ENCODE results near the gene POLR3B. TPM values are rescaled to one million over a fixed set of nuclear protein-coding genes. Genes with fewer than 3 reads are reported as not detected.

Gene POLR3B
- total and polyA plus RNA-seq, 9 of the 15 experiments (the other 6 are each of a cell fraction or from before 2014, with no cell fraction given) = 7.6 to 17.9 (median 14.4) TPM

DNA sequence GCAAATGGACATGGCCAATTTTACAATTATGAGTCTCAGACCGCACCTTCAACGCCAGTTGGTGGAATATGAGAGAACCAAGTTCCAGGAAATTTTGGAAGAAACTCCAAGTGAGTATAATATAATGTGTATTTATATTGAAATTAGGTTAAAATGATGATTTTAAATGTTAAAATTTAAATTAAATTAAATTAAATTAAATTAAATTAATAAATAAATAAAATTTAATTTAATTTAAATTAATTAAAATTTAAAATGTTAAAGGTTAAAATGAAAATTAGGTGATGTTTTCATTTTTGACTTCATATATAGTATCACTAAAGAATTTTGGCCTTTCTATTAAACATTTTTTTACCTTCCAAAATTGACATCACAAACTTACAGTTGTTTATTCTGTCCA lies 34.0 kb upstream of the POLR3B start:
- Histone ChIP-seq H3K9ac (ENCODE audit: insufficient read depth in 1 of 2, low read depth in 2 of 2, low read length in 2 of 2) (no peak overlapping the region), H3K27ac (ENCODE audit: extremely low read depth, low read depth, low read length) (no peak overlapping the region), H3K4me1 (replicated peaks in 1 of 2; ENCODE audit: control insufficient read depth in 2 of 2, insufficient read depth in 2 of 2, low read length in 2 of 2) (no peaks in the 10 kb centered on the region), H4K20me1 (replicated peaks; ENCODE audit: control insufficient read depth, insufficient read depth, low read length) (no peaks in the 10 kb centered on the region), H3K36me3 (ENCODE audit: control insufficient read depth, insufficient read depth, low read length) (no peaks in the 10 kb centered on the region), H3K9me3 (replicated peaks; ENCODE audit: control insufficient read depth, insufficient read depth, low read depth, low read length) (no peaks in the 10 kb centered on the region), H3K4me2 (ENCODE audit: insufficient read depth, low read length) (no peak overlapping the region), H3K27me3 (ENCODE audit: control insufficient read depth in 2 of 2, insufficient read depth in 2 of 2, low read length in 2 of 2) (peaks cover 2 to 5% of the 10 kb centered on the region in 2 experiments; a peak in 1 of 5 replicates), H3K9me1 (ENCODE audit: control insufficient read depth, insufficient read depth, low read length) (no peaks in the 10 kb centered on the region), H3K4me3 (no peak overlapping the region), H2AFZ (ENCODE audit: low read depth, low read length) (no peak overlapping the region), H3K79me2 (ENCODE audit: control insufficient read depth, insufficient read depth, low read length) (no peaks in the 10 kb centered on the region)
- TF ChIP-seq HOXB6 (CRISPR knock-in tag; IDR thresholded peaks at IDR 0.05; ENCODE audit: borderline replicate concordance) (no peak), CC2D1A (IDR thresholded peaks at IDR 0.05) (no peak), CAMTA2 (CRISPR knock-in tag; conservative IDR thresholded peaks at IDR 0.05) (no peak), RUNX1 (IDR thresholded peaks at IDR 0.05; ENCODE audit: low read depth) (no peak), WHSC1 (IDR thresholded peaks at IDR 0.05; ENCODE audit: low read length) (no peak), CBFA2T3 (IDR thresholded peaks at IDR 0.05) (no peak), TARDBP (IDR thresholded peaks at IDR 0.05) (no peak), POLR2H (tag; IDR thresholded peaks at IDR 0.05; ENCODE audit: low read depth) (no peak), POLR2A (conservative IDR thresholded peaks at IDR 0.05) (no peak), BCL6 (CRISPR knock-in tag; IDR thresholded peaks at IDR 0.05) (no peak), HLTF (IDR thresholded peaks at IDR 0.05) (no peak), SAFB2 (IDR thresholded peaks at IDR 0.05; ENCODE audit: borderline replicate concordance, low read depth, low read length, severe bottlenecking) (no peak)
- TF ChIP-seq, protein P1, sequence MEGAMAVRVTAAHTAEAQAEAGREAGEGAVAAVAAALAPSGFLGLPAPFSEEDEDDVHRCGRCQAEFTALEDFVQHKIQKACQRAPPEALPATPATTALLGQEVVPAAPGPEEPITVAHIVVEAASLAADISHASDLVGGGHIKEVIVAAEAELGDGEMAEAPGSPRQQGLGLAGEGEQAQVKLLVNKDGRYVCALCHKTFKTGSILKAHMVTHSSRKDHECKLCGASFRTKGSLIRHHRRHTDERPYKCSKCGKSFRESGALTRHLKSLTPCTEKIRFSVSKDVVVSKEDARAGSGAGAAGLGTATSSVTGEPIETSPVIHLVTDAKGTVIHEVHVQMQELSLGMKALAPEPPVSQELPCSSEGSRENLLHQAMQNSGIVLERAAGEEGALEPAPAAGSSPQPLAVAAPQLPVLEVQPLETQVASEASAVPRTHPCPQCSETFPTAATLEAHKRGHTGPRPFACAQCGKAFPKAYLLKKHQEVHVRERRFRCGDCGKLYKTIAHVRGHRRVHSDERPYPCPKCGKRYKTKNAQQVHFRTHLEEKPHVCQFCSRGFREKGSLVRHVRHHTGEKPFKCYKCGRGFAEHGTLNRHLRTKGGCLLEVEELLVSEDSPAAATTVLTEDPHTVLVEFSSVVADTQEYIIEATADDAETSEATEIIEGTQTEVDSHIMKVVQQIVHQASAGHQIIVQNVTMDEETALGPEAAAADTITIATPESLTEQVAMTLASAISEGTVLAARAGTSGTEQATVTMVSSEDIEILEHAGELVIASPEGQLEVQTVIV (CRISPR knock-in tag; IDR thresholded peaks at IDR 0.05; ENCODE audit: borderline replicate concordance) = no peak
- no TSS peak for BruUV-seq (replicated peaks)
- 55% methylated on average over 2 of the region's 2 CpGs for WGBS (ENCODE audit: insufficient coverage, low coverage, missing lambda C conversion rate)
- ChIA-PET CTCF (ENCODE audit: low intra/inter-chr PET ratio) (no interaction called here), POLR2A (no interaction called here)
- no peak for FAIRE-seq
- intact Hi-C loops (cut with micrococcal nuclease) = no loop called here
- in situ Hi-C loops (cut with MboI) = no loop called here
- no peak for DNase-seq (ENCODE audit: extremely low read depth in 1 of 4, low spot score in 3 of 4)
- no peak for ATAC-seq

Data from K562 (cell line).